ENCODE measurements around the gene BRD1.

The BRD1 gene

GRCh38 chr22:49827853-49828598 lies at the start of gene BRD1:
TSS of gene BRD1 (minus strand) at chr22:49827873. CDS start at chr22:49824317, 3,556 bp downstream.
- DNase-seq (ENCODE audit: low spot score), result peak; percentile 90

GRCh38 chr22:49873228-49873940 lies 45.7 kb upstream of the BRD1 start:
- DNase-seq (ENCODE audit: low spot score), result no peak

- DNase-seq (ENCODE audit: low spot score), result no peak
Measured at GRCh38 chr22:49872347-49872746, 44.7 kb upstream of the BRD1 start.

- no peak for DNase-seq (ENCODE audit: low spot score)
Measured at GRCh38 chr22:49871482-49871881, 43.8 kb upstream of the BRD1 start.

- DNase-seq (ENCODE audit: low spot score), result no peak
Measured at GRCh38 chr22:49869845-49870712, 42.4 kb upstream of the BRD1 start.

DNA sequence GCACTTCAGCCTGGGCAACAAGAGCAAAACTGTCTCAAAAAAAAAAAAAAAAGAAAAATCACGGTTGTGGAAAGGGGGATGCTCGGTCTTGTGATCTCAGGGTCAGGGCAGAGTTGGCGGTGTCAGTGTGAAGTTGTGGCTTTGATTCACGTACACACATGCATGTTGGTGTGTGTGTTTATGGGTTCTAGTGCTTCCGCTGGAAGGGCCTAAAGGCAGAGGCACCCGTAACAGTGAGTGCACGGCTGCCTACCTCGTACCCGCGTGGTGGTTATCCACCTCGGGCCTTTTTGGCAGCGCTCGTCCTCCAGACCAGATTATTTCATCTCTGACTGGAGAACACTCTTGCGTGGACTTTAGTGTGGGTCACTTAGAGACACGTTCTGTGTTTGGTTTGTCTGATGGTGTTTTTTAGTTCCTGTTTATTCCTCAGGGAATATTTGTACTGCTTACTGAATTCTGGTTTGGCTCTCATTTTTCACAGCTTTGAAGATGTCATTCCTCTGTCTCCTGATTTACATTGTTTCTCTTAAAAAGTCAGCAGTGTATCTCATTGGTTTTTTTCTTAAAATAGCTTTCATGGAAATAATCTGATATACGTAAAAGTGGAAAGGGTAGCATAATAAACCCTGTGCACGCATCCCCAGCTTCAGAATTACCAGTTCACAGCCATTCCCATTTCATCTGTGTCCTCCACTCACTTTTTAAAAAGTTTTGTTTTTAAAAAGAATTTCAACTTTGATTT lies 41.6 kb upstream of the BRD1 start:
- DNase-seq (ENCODE audit: low spot score), result no peak

DNA sequence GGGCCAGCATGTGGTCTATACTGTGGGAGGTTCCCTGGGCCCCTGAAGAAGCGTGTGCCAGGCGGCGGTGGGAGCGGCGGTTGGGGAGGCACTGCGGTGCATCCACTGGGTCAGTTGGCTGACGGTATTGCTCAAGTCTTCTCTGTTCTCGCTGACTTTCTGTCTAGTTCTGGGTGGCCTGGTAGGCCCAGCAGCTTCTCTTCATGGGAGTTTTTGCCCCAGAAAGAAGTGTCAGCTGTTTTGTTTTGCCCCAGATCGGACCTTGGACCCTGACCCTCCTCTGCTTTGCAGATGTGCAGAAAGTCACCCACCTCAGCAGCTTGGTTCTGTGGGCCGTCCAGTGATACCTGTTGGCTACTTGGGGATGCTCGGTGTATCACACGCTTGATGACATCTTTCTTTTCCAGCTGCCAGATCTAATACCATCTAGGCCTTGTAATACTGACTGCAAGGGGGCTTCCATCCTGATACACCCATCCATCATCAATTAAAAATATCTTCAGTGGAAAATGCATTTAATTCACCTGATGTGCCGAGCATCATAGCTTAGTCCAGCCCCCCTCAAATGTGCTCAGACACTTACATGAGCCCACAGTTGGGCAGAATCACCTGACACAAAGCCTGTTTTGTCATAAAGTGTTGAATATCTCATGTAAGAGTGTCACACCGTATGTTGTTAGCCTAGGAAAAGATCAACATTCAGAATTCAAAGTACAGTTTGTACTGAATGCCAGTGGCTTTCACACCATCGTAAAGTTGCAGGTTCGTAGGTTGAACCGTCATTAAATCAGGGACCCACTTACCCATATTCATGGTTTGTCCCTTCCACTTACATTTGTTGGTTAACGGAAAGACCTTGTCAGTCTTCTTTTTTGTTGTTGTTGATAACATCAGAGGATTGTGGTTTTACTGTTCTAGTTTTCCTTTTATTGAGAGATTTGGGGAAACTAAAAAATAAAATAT lies 39.9 kb upstream of the BRD1 start:
- DNase-seq (ENCODE audit: low spot score), result no peak

GRCh38 chr22:49866646-49867045 lies 39.0 kb upstream of the BRD1 start:
- no peak for DNase-seq (ENCODE audit: low spot score)

DNA sequence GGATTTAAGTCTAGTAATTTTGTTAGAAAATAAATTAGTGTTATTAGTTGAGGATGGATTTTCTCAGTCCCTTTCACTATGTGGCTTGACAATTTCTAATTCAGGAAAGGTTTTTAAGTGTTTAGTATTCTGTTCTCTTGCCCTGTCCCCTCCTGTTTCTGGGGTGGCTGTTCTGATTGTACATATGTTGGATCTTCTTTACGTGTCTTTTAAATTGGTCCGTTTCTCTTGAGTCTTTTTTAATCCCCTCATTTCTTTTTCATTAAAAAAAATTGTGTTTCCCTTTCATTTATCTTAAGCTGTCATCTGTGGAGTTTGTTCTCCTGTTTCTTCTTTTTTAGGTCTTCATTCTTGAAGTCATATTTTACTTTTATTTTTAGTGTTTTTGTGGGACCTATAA lies 38.5 kb upstream of the BRD1 start:
- DNase-seq (ENCODE audit: low spot score), result no peak

DNA sequence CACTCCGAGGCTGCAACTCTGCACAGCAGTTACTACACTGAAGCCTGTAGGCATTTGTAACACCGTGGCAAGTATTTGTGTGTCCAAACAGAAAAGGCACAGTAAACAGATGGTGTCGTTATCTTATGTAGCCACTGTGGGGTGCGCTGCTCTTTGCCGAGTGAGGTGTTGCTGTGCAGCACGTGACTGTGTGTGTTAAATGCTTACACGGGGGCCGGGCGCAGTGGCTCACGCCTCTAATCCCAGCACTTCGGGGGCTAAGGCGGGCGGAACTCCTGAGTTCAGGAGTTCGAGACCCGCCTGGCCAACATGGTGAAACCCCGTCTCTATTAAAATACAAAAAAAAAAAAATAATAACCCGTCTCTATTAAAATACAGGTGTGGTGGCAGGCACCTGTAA lies 37.5 kb upstream of the BRD1 start:
- no peak for DNase-seq (ENCODE audit: low spot score)

DNA sequence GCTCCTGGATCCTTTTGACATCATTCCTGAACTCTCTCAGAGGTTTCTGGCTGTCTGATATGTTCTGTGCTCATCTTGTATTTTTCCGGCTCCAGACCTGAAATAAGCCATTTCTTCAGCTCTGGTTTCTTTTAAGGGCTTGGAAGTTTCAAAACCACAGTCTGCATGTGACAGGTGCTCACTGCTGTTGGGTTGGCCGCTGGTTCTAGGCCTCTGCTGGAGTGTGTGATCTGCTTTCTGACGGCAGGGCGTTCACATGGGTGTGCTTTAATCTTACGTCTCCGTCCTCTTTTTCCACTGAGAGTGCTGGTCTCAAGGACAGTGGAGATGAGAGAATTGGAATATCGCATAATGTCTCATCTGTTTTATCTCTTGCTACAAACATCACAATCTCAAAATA lies 36.3 kb upstream of the BRD1 start:
- no peak for DNase-seq (ENCODE audit: low spot score)

GRCh38 chr22:49862496-49862776 lies 34.8 kb upstream of the BRD1 start:
- no peak for DNase-seq (ENCODE audit: low spot score)

DNA sequence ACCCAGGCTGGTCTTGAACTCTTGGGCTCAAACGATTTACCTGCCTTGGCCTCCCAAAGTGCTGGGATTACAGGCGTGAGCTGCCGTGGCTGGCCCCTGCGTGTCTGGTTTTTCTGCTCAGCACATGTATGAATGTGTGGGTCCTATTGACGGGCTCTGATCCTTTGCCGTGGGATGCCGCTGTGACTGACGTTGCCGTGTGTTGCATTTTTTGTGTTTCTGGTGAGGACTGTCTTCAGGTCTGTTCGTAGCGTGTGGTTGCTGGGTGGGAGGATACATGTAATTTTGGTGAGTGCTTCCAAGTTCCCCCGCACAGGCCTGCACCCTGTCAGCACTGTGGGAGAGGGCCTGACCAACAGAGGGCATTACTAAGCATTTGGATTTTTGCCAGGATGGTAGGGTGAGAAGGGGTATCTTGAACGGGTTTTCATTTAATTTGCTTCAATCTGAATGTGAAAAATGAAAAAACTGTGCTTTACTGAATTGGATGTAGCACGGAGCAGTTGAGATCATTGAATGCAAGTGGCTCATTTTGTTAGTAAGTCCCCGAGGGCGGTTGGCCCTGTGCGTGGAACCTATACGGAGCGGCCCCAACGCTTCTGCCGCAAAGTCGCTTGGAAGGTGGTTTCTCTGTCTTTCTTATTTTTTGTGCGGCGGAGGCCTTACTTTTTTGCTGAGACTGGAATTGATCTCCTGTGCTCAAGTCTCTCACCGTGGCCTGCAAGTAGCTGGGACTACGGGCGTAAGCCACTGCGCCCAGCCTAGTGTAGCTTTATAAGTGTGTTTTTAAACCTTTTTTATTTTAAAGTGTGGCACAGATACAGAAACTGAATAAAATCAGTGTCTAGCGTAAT lies 34.2 kb upstream of the BRD1 start:
- no peak for DNase-seq (ENCODE audit: low spot score)

DNA sequence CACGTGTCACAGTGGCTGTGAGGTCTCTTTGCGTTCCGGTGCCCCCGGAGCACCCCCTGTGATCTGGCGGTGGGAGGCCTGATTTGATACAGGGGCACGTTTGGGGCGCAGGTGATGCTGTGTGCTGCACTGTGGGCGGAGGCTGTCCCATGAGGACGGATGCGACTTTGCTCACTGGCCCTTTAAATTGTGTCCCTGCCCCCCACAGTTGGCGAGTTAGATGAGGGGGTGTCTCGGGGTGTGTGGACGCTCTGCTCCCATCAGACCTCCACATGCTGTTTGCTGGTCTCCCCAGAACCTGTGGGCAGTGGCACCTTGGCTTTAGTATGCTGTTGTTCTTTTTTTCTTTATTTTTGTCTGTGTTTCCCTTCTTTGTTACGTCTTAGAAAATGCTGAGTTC lies 31.2 kb upstream of the BRD1 start:
- DNase-seq (ENCODE audit: low spot score), result no peak

GRCh38 chr22:49856766-49857618 lies 29.3 kb upstream of the BRD1 start:
- DNase-seq (ENCODE audit: low spot score), result no peak

DNA sequence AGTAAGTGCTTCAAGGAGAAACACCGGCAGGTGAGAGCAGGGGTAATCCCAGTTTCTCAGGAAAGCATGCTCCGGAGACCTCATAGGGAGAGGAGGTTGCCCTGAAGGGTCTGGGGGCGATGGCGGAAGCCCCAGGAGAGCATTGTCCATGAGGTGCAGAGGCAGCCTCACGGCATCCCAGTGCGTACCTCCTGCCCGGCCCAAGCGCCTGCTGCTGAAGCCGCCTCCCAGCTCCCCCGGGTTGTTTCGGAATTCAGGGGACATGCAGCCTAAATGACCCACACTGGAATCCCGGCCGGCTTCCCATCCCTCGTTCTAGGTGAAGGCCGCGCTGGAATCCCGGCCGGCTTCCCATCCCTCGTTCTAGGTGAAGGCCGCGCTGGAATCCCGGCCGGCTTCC lies 28.7 kb upstream of the BRD1 start:
- no peak for DNase-seq (ENCODE audit: low spot score)

- DNase-seq (ENCODE audit: low spot score), result no peak
Measured at GRCh38 chr22:49855251-49855911, 27.7 kb upstream of the BRD1 start.

GRCh38 chr22:49853981-49854831 lies 26.5 kb upstream of the BRD1 start:
- DNase-seq (ENCODE audit: low spot score), result peak; percentile 48
